ENCODE data around the gene WFDC1.

Gene WFDC1

DNA sequence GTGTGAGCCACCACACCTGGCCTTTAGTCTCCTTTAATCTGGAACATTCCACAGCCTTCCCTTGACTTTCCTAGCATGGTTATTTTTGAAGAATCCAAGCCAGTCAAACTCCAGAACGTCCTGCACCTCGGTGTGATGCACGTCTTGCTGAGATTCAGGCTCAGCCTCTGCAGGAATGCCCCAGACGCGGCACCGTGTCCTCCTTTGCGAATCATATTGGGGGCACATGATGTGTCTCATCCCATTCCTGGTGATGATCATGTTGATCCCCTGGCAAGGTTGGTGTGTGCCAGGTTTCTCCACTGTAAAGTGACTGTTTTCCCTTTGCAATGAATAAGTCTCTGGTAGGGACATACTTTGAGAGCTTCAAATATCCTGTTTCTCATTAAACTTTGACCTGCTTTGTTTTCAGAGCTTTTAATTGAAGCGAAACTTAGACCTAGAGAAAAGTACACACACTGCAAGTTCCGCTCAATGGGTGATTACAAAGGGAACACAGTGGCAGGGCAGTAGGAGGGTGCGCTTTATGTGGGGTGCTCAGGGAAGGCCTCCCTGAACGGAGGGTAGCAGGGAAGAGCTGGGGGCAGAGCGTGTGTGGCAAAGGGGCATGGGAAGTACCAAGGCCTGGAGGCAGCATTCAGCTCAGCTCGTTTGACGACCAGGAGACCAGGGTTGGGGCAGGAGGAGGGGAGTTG, 64.1 kb downstream of the WFDC1 start:
- Histone ChIP-seq H3K9ac (ENCODE audit: low read depth in 1 of 2, low read length in 2 of 2) (peak overlapping the region in 1 of 2 donors; percentile 74), H3K4me3 (ENCODE audit: low read length in 2 of 2) (peak overlapping the region; percentile 10 to 51), H3K27ac (ENCODE audit: low read depth in 2 of 2, low read length in 2 of 2) (peak overlapping the region; percentile 82 to 94)

GRCh38 chr16:84359326-84359725, 64.6 kb downstream of the WFDC1 start:
- Histone ChIP-seq H3K27me3 (ENCODE audit: control insufficient read depth in 2 of 2, insufficient read depth in 2 of 2, low read length in 2 of 2) (no peaks in the 10 kb centered on the region), H3K36me3 (ENCODE audit: control insufficient read depth in 2 of 2, insufficient read depth in 2 of 2, low read length in 2 of 2) (no peaks in the 10 kb centered on the region), H3K9me3 (ENCODE audit: control insufficient read depth in 2 of 2, low read length in 2 of 2) (no peaks in the 10 kb centered on the region), H3K27ac (ENCODE audit: low read depth in 2 of 2, low read length in 2 of 2) (peak overlapping the region; percentile 82 to 94), H3K4me3 (ENCODE audit: low read length in 2 of 2) (peak overlapping the region in 1 of 2 donors; percentile 51), H3K9ac (ENCODE audit: low read depth in 1 of 2, low read length in 2 of 2) (peak overlapping the region; percentile 0 to 74), H3K4me1 (ENCODE audit: control insufficient read depth in 2 of 2, insufficient read depth in 2 of 2, low read length in 2 of 2) (peaks cover 27 to 45% of the 10 kb centered on the region in 2 donors)

More for the DNA sequence above, 64.1 kb downstream of the WFDC1 start:
- Histone ChIP-seq H3K36me3 (ENCODE audit: control insufficient read depth in 2 of 2, insufficient read depth in 2 of 2, low read length in 2 of 2) (no peaks in the 10 kb centered on the region), H3K27me3 (ENCODE audit: control insufficient read depth in 2 of 2, insufficient read depth in 2 of 2, low read length in 2 of 2) (no peaks in the 10 kb centered on the region), H3K4me1 (ENCODE audit: control insufficient read depth in 2 of 2, insufficient read depth in 2 of 2, low read length in 2 of 2) (peaks cover 27 to 45% of the 10 kb centered on the region in 2 donors), H3K9me3 (ENCODE audit: control insufficient read depth in 2 of 2, low read length in 2 of 2) (no peaks in the 10 kb centered on the region)

- Histone ChIP-seq H3K36me3 (ENCODE audit: control insufficient read depth in 2 of 2, insufficient read depth in 2 of 2, low read length in 2 of 2) (no peaks in the 10 kb centered on the region), H3K9me3 (ENCODE audit: control insufficient read depth in 2 of 2, low read length in 2 of 2) (no peaks in the 10 kb centered on the region), H3K27me3 (ENCODE audit: control insufficient read depth in 2 of 2, insufficient read depth in 2 of 2, low read length in 2 of 2) (no peaks in the 10 kb centered on the region), H3K4me1 (ENCODE audit: control insufficient read depth in 2 of 2, insufficient read depth in 2 of 2, low read length in 2 of 2) (peaks cover 27 to 45% of the 10 kb centered on the region in 2 donors), H3K9ac (ENCODE audit: low read depth in 1 of 2, low read length in 2 of 2) (no peak overlapping the region), H3K27ac (ENCODE audit: low read depth in 2 of 2, low read length in 2 of 2) (no peak overlapping the region), H3K4me3 (ENCODE audit: low read length in 2 of 2) (no peak overlapping the region)
Observed at GRCh38 chr16:84360170-84360569, 65.5 kb downstream of the WFDC1 start.

DNA sequence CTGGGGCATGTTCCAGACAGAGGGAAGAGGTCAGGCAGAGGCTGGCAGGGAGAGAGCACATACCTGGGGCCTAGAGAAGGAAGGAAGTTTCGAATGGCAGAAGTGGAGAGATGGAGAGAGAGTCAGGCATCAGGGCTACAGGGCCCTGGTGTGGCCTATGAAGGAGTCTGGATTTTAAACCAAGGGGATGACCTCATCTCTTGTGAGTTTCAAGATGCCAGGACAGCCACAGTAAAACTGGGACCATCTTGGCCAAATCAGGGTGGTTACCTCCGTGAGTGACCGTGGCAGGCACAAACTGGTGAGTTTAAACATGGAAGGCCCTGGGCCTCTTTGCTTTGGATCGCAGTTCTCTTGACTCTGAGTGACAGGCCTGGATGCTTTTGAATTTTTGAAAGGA, 66.1 kb downstream of the WFDC1 start:
- no peak overlapping the region for H3K27ac ChIP-seq (ENCODE audit: low read depth in 2 of 2, low read length in 2 of 2)
- H3K4me1 ChIP-seq (ENCODE audit: control insufficient read depth in 2 of 2, insufficient read depth in 2 of 2, low read length in 2 of 2): peaks cover 27 to 45% of the 10 kb centered on the region in 2 donors
- H3K36me3 ChIP-seq (ENCODE audit: control insufficient read depth in 2 of 2, insufficient read depth in 2 of 2, low read length in 2 of 2): no peaks in the 10 kb centered on the region
- H3K4me3 ChIP-seq (ENCODE audit: low read length in 2 of 2): no peak overlapping the region
- no peak overlapping the region for H3K9ac ChIP-seq (ENCODE audit: low read depth in 1 of 2, low read length in 2 of 2)
- no peaks in the 10 kb centered on the region for H3K27me3 ChIP-seq (ENCODE audit: control insufficient read depth in 2 of 2, insufficient read depth in 2 of 2, low read length in 2 of 2)
- H3K9me3 ChIP-seq (ENCODE audit: control insufficient read depth in 2 of 2, low read length in 2 of 2): no peaks in the 10 kb centered on the region

GRCh38 chr16:84361546-84361945, 66.9 kb downstream of the WFDC1 start:
- Histone ChIP-seq H3K27ac (ENCODE audit: low read depth in 2 of 2, low read length in 2 of 2) (no peak overlapping the region), H3K4me3 (ENCODE audit: low read length in 2 of 2) (no peak overlapping the region), H3K27me3 (ENCODE audit: control insufficient read depth in 2 of 2, insufficient read depth in 2 of 2, low read length in 2 of 2) (no peaks in the 10 kb centered on the region), H3K36me3 (ENCODE audit: control insufficient read depth in 2 of 2, insufficient read depth in 2 of 2, low read length in 2 of 2) (no peaks in the 10 kb centered on the region), H3K4me1 (ENCODE audit: control insufficient read depth in 2 of 2, insufficient read depth in 2 of 2, low read length in 2 of 2) (peaks cover 24 to 39% of the 10 kb centered on the region in 2 donors), H3K9me3 (ENCODE audit: control insufficient read depth in 2 of 2, low read length in 2 of 2) (no peaks in the 10 kb centered on the region), H3K9ac (ENCODE audit: low read depth in 1 of 2, low read length in 2 of 2) (no peak overlapping the region)

DNA sequence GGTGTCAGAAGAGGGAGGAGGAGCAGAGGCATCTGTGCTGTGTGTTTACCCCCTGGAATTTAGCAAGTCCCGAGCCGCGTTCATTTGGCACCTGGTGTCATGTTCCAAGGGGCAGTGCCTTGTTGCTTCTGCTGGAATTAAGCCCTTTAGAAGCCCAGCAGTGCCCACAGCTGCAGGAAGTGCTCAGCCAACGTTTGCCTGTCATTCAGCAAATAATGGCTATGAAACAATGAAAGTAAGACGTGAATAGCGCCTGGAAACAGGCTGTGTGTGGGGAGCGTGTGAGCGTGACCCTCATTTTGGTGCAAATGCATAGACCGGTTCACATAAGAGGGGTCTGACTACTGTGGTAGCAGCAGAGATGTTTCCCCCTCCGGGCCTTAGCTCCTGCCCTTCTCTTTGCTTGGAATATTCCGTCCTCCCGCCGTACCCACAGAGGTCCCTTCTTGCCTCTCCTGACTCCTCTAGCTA, 67.8 kb downstream of the WFDC1 start:
- peak overlapping the region in 1 of 2 donors; percentile 53 for H3K9ac ChIP-seq (ENCODE audit: low read depth in 1 of 2, low read length in 2 of 2)
- no peaks in the 10 kb centered on the region for H3K9me3 ChIP-seq (ENCODE audit: control insufficient read depth in 2 of 2, low read length in 2 of 2)
- peaks cover 29 to 38% of the 10 kb centered on the region in 2 donors for H3K4me1 ChIP-seq (ENCODE audit: control insufficient read depth in 2 of 2, insufficient read depth in 2 of 2, low read length in 2 of 2)
- H3K36me3 ChIP-seq (ENCODE audit: control insufficient read depth in 2 of 2, insufficient read depth in 2 of 2, low read length in 2 of 2): no peaks in the 10 kb centered on the region
- peak overlapping the region in 1 of 2 donors; percentile 17 for H3K4me3 ChIP-seq (ENCODE audit: low read length in 2 of 2)
- H3K27me3 ChIP-seq (ENCODE audit: control insufficient read depth in 2 of 2, insufficient read depth in 2 of 2, low read length in 2 of 2): peaks cover 0 to 2% of the 10 kb centered on the region in 2 donors
- peak overlapping the region; percentile 64 to 72 for H3K27ac ChIP-seq (ENCODE audit: low read depth in 2 of 2, low read length in 2 of 2)

DNA sequence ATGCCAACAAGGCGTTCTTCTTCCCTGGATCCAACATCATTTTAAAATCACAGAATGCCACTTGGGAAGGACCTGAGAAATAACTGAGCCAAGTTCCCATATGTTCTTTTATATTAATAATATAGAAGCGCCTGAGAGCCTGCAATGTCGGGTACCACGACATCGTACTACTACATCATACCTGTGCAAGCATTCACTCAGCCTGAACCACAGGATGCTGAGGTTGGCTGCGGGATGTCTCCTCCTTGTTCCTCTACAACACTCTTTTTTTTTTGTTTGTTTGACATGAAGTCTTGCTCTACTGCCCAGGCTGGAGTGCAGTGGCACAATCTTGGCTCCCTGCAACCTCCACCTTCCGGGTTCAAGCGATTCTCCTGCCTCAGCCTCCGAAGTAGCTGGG, 71.5 kb downstream of the WFDC1 start:
- H3K36me3 ChIP-seq (ENCODE audit: control insufficient read depth in 2 of 2, insufficient read depth in 2 of 2, low read length in 2 of 2): no peaks in the 10 kb centered on the region
- H3K9ac ChIP-seq (ENCODE audit: low read depth in 1 of 2, low read length in 2 of 2): peak overlapping the region in 1 of 2 donors; percentile 5
- no peak overlapping the region for H3K4me3 ChIP-seq (ENCODE audit: low read length in 2 of 2)
- peak overlapping the region; percentile 88 to 92 for H3K27ac ChIP-seq (ENCODE audit: low read depth in 2 of 2, low read length in 2 of 2)
- H3K4me1 ChIP-seq (ENCODE audit: control insufficient read depth in 2 of 2, insufficient read depth in 2 of 2, low read length in 2 of 2): peaks cover 28 to 37% of the 10 kb centered on the region in 2 donors
- no peaks in the 10 kb centered on the region for H3K9me3 ChIP-seq (ENCODE audit: control insufficient read depth in 2 of 2, low read length in 2 of 2)
- peaks cover 6 to 7% of the 10 kb centered on the region in 2 donors for H3K27me3 ChIP-seq (ENCODE audit: control insufficient read depth in 2 of 2, insufficient read depth in 2 of 2, low read length in 2 of 2)

DNA sequence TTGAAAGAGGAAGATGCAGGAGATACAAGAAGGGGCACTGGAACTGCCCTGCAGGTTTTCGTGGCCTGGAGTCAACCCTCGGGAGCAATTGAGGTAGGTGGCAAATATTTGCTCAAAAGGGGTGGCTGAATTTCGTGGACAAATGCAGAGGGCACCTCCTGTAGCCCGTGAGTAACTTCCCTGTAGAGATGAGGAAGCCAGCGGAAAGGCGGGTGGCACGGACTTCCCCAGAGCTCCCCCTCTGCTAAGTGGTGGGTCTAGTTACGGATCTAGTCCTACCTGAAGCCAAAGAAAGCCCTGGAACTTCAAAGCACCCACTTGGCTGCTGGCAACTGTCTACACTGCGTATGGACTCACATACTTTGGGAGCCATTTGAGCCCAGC, 72.6 kb downstream of the WFDC1 start:
- Histone ChIP-seq H3K36me3 (ENCODE audit: control insufficient read depth in 2 of 2, insufficient read depth in 2 of 2, low read length in 2 of 2) (peaks cover 0 to 2% of the 10 kb centered on the region in 2 donors), H3K4me1 (ENCODE audit: control insufficient read depth in 2 of 2, insufficient read depth in 2 of 2, low read length in 2 of 2) (peaks cover 26 to 47% of the 10 kb centered on the region in 2 donors), H3K9ac (ENCODE audit: low read depth in 1 of 2, low read length in 2 of 2) (peak overlapping the region; percentile 81 to 89), H3K27ac (ENCODE audit: low read depth in 2 of 2, low read length in 2 of 2) (peak overlapping the region; percentile 88 to 92), H3K9me3 (ENCODE audit: control insufficient read depth in 2 of 2, low read length in 2 of 2) (no peaks in the 10 kb centered on the region), H3K27me3 (ENCODE audit: control insufficient read depth in 2 of 2, insufficient read depth in 2 of 2, low read length in 2 of 2) (peaks cover 7 to 9% of the 10 kb centered on the region in 2 donors), H3K4me3 (ENCODE audit: low read length in 2 of 2) (peak overlapping the region; percentile 79 to 81)

GRCh38 chr16:84367750-84368307, 73.2 kb downstream of the WFDC1 start:
- H3K4me3 ChIP-seq (ENCODE audit: low read length in 2 of 2): peak overlapping the region; percentile 79 to 81
- H3K27ac ChIP-seq (ENCODE audit: low read depth in 2 of 2, low read length in 2 of 2): peak overlapping the region; percentile 88 to 92
- no peaks in the 10 kb centered on the region for H3K9me3 ChIP-seq (ENCODE audit: control insufficient read depth in 2 of 2, low read length in 2 of 2)
- H3K36me3 ChIP-seq (ENCODE audit: control insufficient read depth in 2 of 2, insufficient read depth in 2 of 2, low read length in 2 of 2): peaks cover 0 to 2% of the 10 kb centered on the region in 2 donors
- peak overlapping the region; percentile 81 to 89 for H3K9ac ChIP-seq (ENCODE audit: low read depth in 1 of 2, low read length in 2 of 2)
- H3K4me1 ChIP-seq (ENCODE audit: control insufficient read depth in 2 of 2, insufficient read depth in 2 of 2, low read length in 2 of 2): peaks cover 22 to 41% of the 10 kb centered on the region in 2 donors
- peaks cover 7 to 9% of the 10 kb centered on the region in 2 donors for H3K27me3 ChIP-seq (ENCODE audit: control insufficient read depth in 2 of 2, insufficient read depth in 2 of 2, low read length in 2 of 2)

DNA sequence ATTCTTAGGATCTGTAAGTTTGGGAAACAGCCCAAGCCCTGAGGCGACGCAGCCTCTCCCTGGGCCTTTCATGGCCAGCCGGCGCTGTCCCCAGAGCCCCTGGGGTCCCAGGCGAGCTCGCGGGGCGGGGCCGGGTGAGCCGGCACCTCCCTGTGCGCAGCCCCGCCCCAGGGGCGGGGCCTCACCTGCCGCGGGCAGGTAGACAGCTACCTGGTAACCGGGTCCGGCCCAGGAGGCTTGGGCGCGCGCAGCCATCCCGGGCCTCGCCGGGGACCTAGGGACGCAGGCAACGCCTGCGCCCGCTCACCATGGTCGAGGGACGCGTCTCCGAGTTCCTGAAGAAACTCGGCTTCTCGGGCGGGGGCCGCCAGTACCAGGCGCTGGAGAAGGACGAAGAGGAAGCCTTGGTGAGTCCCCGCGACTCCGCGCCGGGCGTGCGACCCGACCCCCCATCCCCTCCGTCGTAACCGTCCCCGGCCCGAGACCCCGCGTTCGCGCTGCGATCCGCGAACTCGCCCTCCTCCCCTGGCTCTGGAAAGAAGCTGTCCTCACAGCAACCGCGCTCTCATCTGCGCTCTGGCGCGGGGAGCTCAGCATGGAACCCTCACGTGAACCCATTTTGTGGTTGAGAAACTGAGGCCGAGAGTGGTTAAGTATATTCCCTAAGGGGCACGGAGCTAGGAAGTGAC, 73.8 kb downstream of the WFDC1 start, which contains the start of gene ATP2C2:
Gene ATP2C2 (plus strand): TSS at position 231 of the 689 bp plus-strand sequence. CDS start 78 bp downstream, at position 309.
- H3K4me3 ChIP-seq (ENCODE audit: low read length in 2 of 2): peak within 1 kb of the TSS; percentile 79 to 81
- H3K27ac ChIP-seq (ENCODE audit: low read depth in 2 of 2, low read length in 2 of 2): peak within 1 kb of the TSS; percentile 88 to 92
- H3K36me3 ChIP-seq (ENCODE audit: control insufficient read depth in 2 of 2, insufficient read depth in 2 of 2, low read length in 2 of 2): peaks cover 0 to 2% of the 10 kb centered on the region in 2 donors
- H3K27me3 ChIP-seq (ENCODE audit: control insufficient read depth in 2 of 2, insufficient read depth in 2 of 2, low read length in 2 of 2): peaks cover 7 to 9% of the 10 kb centered on the region in 2 donors
- H3K9ac ChIP-seq (ENCODE audit: low read depth in 1 of 2, low read length in 2 of 2): peak within 1 kb of the TSS; percentile 81 to 89
- peaks cover 19 to 37% of the 10 kb centered on the region in 2 donors for H3K4me1 ChIP-seq (ENCODE audit: control insufficient read depth in 2 of 2, insufficient read depth in 2 of 2, low read length in 2 of 2)
- no peaks in the 10 kb centered on the region for H3K9me3 ChIP-seq (ENCODE audit: control insufficient read depth in 2 of 2, low read length in 2 of 2)
